GM12865 (cell line): ENCODE data around the gene ASB2.
A peak's percentile ranks its signal among the peaks of the same experiment; 100 is the strongest.

Source experiments
- DNase-seq: peaks from one replicate; pipeline ENCODE4 v3.0.0; 2010; ENCODE audit warnings: low read depth
- H3K4me3 ChIP-seq: 2 replicates; pipeline ENCODE4 v1.5.1; 2011; ENCODE audit warnings: mild to moderate bottlenecking, low read depth, low read length, control low read depth
- TF ChIP-seq, protein P1 (sequence below): IDR thresholded peaks from 2 replicates; pipeline ENCODE4 v1.5.1; 2011; ENCODE audit warnings: low read length, control low read depth, low read depth, inconsistent platforms; ENCODE audit not compliant: insufficient read depth; ENCODE audit errors: missing control alignments

Gene ASB2

DNA sequence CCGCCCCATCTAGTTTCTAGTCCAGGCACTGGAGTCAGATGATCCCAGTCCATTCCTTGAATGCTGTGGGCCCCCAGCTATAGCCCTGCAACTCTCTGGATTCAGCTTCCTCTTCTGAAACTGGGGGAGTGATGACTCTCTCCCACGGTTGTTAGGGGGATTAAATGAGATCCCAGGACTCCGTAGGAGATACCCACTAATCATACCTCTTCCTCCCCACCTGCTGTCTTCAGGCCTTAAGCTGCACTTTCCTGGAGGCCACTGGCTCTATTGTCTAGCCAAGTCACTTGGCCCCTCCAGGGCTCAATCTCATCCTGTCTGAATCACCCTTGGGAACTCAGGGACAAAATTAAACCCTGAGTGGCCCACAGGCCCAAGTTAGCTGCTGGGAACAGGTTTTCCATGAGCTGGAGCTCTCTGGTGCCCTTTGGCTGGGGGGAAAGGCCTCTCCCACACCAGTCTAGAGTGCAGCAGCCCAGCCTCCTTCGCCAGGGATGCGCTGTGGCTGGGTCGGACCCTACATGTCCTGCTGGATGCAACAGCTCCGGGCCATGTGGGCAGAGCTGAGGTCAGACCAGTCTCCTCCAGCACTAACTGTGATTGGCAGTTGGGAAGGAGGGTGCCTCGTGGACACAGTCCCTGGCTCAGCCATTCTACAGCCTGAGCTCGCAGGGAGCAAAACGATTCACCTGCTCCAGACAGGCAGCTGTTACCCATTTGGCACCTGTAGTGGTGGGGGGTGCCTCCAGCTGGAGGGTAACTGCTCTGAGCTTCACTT, 6.0 kb upstream of the ASB2 start:
- no peak for DNase-seq
- TF ChIP-seq, protein P1, sequence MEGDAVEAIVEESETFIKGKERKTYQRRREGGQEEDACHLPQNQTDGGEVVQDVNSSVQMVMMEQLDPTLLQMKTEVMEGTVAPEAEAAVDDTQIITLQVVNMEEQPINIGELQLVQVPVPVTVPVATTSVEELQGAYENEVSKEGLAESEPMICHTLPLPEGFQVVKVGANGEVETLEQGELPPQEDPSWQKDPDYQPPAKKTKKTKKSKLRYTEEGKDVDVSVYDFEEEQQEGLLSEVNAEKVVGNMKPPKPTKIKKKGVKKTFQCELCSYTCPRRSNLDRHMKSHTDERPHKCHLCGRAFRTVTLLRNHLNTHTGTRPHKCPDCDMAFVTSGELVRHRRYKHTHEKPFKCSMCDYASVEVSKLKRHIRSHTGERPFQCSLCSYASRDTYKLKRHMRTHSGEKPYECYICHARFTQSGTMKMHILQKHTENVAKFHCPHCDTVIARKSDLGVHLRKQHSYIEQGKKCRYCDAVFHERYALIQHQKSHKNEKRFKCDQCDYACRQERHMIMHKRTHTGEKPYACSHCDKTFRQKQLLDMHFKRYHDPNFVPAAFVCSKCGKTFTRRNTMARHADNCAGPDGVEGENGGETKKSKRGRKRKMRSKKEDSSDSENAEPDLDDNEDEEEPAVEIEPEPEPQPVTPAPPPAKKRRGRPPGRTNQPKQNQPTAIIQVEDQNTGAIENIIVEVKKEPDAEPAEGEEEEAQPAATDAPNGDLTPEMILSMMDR = no peak
- H3K4me3 ChIP-seq = no peak overlapping the region

DNA sequence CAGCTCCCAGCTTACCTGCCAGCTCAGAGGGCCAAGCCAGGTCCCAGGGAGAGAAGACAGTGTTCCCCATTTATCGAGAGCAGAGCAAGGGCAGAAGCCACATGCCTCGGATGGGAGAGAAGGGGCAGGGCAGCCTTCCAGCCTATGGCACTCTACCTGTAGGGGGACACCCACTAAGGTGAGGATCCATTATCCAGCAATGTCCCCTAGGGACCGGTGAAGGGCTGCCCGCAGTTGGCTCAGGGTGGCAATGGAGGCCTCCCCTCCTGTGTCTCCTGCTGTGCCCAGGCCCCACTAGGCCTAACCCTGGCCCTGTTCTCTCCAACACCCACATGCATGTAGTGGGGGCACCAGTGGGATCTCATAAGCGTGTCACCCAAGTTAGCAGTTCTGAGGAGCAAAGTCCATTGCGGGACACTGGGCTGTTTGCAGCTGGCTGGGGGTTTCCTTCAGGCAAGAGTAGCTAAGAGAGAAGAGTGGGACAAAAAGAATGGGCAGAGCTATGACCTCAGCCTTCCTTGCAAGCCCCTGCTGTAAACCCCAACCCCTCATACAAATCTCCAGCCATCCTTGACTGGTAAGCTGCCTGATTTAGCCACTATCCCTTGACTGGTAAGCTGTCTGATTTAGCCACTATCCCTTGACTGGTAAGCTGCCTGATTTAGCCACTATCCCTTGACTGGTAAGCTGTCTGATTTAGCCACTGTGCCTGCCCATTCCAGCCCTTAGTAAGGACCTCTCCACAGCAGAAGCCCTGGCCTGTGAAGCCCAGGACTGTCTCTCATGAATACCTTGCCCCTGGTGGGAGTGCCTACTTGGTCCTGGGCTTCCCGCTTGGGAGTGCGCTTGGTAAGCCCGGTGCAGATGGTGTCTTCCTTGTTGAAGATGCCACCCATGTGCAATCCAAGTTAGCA, 5.2 kb upstream of the ASB2 start:
- TF ChIP-seq, protein P1 = no peak
- DNase-seq = no peak
- H3K4me3 ChIP-seq = no peak overlapping the region

DNA sequence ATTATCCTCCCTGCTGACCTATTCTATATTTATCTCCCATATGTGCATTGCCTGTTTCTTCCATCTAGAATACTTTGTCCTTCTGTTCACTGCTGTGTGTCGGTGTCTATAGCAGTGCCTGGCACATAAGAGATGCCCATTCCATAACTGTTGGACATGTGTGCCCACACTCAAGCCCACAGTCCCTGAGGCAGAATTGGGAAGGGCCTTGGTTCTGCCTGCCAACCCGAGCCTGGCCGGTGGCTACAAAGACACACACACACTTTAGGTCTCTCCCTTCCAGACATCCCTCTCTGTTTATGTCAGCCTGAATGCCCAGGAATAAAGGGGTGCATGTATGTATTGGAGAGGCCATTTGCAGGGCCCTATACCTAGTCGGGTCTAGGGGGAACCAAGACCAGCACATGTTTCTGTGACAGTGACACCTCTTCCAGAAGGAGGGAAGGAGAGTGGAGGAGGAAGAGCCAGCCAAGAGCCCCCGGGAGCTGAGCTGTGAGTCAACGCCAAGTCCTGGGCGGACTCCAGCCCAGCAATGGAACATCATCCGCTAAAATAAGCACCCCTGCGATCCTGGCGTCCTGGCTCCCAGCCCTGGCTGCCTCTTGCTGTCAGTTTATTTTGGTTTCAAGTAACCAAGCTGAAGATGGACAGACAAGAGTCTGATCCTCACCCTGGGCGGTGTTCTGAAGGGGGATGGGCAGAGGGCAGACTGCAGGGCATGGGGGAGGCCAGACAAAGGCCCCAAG, 4.3 kb upstream of the ASB2 start:
- DNase-seq = no peak
- TF ChIP-seq, protein P1 = no peak
- H3K4me3 ChIP-seq = no peak overlapping the region

DNA sequence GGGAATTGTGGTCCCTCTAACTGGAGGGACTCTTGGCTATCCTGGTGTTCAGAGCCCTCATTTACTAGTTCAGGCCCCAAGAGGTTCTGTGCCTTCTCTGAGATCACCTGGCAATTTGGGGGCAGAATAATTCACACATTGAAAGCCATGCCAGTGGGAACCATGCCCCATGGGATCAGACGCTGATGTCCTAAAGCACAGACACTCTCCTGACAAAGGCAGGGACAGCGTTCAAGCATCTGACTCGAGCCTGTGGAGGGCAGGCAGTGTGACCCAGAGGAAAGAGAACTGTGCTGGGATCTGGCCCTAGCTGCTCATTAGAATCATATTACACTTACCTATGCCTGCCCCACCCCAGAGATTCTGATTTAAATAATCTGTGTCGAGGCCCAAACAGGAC, 2.4 kb upstream of the ASB2 start:
- TF ChIP-seq, protein P1 = no peak
- H3K4me3 ChIP-seq = no peak overlapping the region
- DNase-seq = no peak

DNA sequence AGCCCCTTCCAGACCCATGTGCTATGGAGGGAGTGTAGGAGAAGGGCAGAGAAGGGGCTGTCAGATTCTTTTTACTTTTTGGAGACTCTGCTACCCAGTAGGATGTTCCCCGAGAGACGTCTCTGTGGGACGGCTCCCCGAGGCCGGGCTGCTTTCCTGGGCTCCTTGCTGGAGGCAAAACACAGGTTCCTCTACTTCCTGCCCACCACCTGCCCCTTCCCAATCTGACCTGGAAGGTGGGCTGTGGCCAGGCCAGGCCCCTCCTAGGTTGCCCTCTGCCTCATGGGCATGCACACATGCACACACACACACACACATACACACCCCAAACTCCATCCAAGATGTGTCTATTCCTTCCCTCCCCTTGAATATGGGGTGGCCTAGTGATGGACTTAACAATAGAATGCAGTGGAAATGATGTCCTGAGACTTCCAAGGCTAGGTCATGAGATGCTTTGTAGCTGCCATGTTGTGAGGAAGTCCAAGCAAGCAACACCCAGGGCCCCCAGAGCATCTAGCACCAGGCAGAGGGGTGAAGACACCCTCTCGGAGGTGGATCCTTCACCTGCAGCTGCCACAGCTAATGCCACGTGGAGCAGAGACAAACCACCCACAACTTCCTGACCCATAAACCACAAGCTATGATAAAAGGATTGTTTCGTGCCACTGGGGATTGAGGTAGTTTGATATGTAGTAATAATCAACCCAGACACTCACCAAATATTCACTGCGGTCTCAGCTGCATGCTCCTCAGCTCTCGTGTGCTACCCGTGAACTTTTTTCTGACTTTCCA, 1.6 kb upstream of the ASB2 start:
- TF ChIP-seq, protein P1 = no peak
- peak; percentile 73 for DNase-seq
- H3K4me3 ChIP-seq = no peak overlapping the region

DNA sequence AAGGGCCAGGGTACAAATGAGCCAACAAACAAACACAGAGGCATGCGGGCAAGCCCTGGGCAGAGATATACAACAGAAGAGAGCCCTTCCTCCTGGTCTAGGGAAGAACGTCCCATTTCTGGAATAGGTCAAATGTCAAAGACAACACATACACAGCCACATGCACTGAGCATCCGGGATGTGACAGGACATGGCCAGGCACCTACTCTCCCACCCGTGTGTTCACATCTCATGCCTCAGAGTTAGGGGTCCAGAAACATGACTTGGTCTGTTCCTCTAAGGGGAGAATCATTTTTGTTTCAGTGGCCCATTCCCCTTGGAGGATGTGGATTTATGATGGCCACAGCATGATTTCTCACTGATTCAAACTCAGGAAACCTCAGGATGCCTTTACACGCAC, 801 bp upstream of the ASB2 start:
- H3K4me3 ChIP-seq = peak overlapping the region; percentile 19; the same call in 1 of the 2 replicates
- TF ChIP-seq, protein P1 = no peak
- DNase-seq = no peak
